MM.1S (cell line): ENCODE results near the gene EFR3B.

Source experiments
- DNase-seq: peaks from one replicate; pipeline ENCODE4 v3.0.0-alpha.2; 2015
- H2AFZ ChIP-seq: fragments of 300-600 bp; sonication (generic); 2 replicates; pipeline ENCODE4 v1.6.0; 2016; ENCODE audit warnings: antibody characterized with exemption, low read length
- H3F3A ChIP-seq: fragments of 300-600 bp; sonication (generic); 2 replicates; pipeline ENCODE4 v1.6.1; 2016; ENCODE audit warnings: mild to moderate bottlenecking, antibody characterized with exemption, low read length, moderate library complexity, mixed read lengths; ENCODE audit not compliant: insufficient read depth
- H3K27ac ChIP-seq: fragments of 300-600 bp; sonication (generic); 2 replicates; pipeline ENCODE4 v1.5.1; 2016; ENCODE audit warnings: mild to moderate bottlenecking, low read length
- H3K27me3 ChIP-seq: fragments of 300-600 bp; sonication (generic); replicated peaks from 2 replicates; pipeline ENCODE4 v1.6.0; 2016; ENCODE audit warnings: low read length; ENCODE audit not compliant: insufficient read depth
- H3K36me3 ChIP-seq: fragments of 300-600 bp; sonication (generic); replicated peaks from 2 replicates; pipeline ENCODE4 v1.6.1; 2016; ENCODE audit warnings: mild to moderate bottlenecking, low read length, mixed read lengths; ENCODE audit not compliant: insufficient read depth
- H3K4me1 ChIP-seq: fragments of 300-600 bp; sonication (generic); 2 replicates; pipeline ENCODE4 v1.6.1; 2016; ENCODE audit warnings: low read length, mixed read lengths
- H3K4me2 ChIP-seq: fragments of 300-600 bp; sonication (generic); 2 replicates; pipeline ENCODE4 v1.6.0; 2016; ENCODE audit warnings: low read depth, low read length
- H3K4me3 ChIP-seq: fragments of 300-600 bp; sonication (generic); 2 replicates; pipeline ENCODE4 v1.5.1; 2016; ENCODE audit warnings: low read length, mixed read lengths
- H3K79me2 ChIP-seq: fragments of 300-600 bp; sonication (generic); 2 replicates; pipeline ENCODE4 v1.6.1; 2016; ENCODE audit warnings: mixed run types, low read length, mixed read lengths
- H3K9ac ChIP-seq: fragments of 300-600 bp; sonication (generic); 2 replicates; pipeline ENCODE4 v1.6.1; 2016; ENCODE audit warnings: low read length, mixed read lengths
- H3K9me2 ChIP-seq: fragments of 300-600 bp; sonication (generic); replicated peaks from 2 replicates; pipeline ENCODE4 v1.6.1; 2016; ENCODE audit warnings: mild to moderate bottlenecking, low read length, mixed read lengths; ENCODE audit not compliant: insufficient read depth
- H3K9me3 ChIP-seq: fragments of 300-600 bp; sonication (generic); replicated peaks from 2 replicates; pipeline ENCODE4 v1.6.1; 2016; ENCODE audit warnings: mild to moderate bottlenecking, low read length, mixed read lengths; ENCODE audit not compliant: insufficient read depth
- H4K20me1 ChIP-seq: fragments of 300-600 bp; sonication (generic); 2 replicates; pipeline ENCODE4 v1.6.1; 2016; ENCODE audit warnings: mild to moderate bottlenecking, low read length, moderate library complexity, mixed read lengths; ENCODE audit not compliant: insufficient read depth
- EZH2 ChIP-seq: fragments of 300-600 bp; sonication (generic); optimal IDR thresholded peaks from 2 replicates; pipeline ENCODE3; 2017; ENCODE audit warnings: low read depth, mild to moderate bottlenecking, antibody characterized with exemption, low read length, mixed read lengths
- EZH2phosphoT487 ChIP-seq: fragments of 300-600 bp; sonication (generic); IDR thresholded peaks from 2 replicates; pipeline ENCODE4 v1.6.1; 2018; ENCODE audit warnings: antibody characterized with exemption, low read length
- TF ChIP-seq, protein P1 (sequence below): fragments of 300-600 bp; sonication (generic); IDR thresholded peaks from 2 replicates; pipeline ENCODE4 v1.5.1; 2016; ENCODE audit warnings: antibody characterized with exemption, low read length, mixed read lengths

The EFR3B gene

DNA sequence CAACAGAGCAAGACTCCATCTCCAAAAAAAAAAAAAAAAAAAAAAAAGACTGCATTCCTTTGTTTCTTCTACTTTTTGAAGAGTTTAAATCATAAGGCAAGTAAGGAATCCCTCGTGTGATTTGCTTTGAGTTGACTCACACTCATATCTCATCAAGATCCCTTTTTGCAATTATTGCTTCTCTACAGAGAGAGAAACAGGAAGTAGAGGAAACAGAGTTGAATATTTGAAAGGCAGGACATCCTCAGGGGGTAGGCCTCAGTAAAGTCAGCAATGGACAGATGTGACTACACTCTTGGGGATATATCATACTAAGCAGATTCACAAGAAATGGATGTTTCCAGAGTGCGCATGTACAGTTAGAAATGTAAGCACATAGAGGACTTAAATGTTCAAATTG lies 11.2 kb upstream of the EFR3B start:
- no peak overlapping the region for H3K4me2 ChIP-seq
- H3K4me3 ChIP-seq: no peak overlapping the region
- H4K20me1 ChIP-seq: no peaks in the 10 kb centered on the region
- H3K9ac ChIP-seq: no peak overlapping the region
- H3K9me3 ChIP-seq: no peaks in the 10 kb centered on the region
- no peaks in the 10 kb centered on the region for H3K4me1 ChIP-seq
- no peak overlapping the region for H3K27ac ChIP-seq
- DNase-seq: no peak
- H3F3A ChIP-seq: no peaks in the 10 kb centered on the region
- no peak overlapping the region for H2AFZ ChIP-seq
- no peaks in the 10 kb centered on the region for H3K79me2 ChIP-seq
- H3K27me3 ChIP-seq: no peaks in the 10 kb centered on the region; the same call in 1 of the 2 replicates
- TF ChIP-seq, protein P1, sequence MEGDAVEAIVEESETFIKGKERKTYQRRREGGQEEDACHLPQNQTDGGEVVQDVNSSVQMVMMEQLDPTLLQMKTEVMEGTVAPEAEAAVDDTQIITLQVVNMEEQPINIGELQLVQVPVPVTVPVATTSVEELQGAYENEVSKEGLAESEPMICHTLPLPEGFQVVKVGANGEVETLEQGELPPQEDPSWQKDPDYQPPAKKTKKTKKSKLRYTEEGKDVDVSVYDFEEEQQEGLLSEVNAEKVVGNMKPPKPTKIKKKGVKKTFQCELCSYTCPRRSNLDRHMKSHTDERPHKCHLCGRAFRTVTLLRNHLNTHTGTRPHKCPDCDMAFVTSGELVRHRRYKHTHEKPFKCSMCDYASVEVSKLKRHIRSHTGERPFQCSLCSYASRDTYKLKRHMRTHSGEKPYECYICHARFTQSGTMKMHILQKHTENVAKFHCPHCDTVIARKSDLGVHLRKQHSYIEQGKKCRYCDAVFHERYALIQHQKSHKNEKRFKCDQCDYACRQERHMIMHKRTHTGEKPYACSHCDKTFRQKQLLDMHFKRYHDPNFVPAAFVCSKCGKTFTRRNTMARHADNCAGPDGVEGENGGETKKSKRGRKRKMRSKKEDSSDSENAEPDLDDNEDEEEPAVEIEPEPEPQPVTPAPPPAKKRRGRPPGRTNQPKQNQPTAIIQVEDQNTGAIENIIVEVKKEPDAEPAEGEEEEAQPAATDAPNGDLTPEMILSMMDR: no peak
- TF ChIP-seq EZH2: no peak
- no peak for TF ChIP-seq EZH2phosphoT487
- H3K9me2 ChIP-seq: no peaks in the 10 kb centered on the region
- no peaks in the 10 kb centered on the region for H3K36me3 ChIP-seq

DNA sequence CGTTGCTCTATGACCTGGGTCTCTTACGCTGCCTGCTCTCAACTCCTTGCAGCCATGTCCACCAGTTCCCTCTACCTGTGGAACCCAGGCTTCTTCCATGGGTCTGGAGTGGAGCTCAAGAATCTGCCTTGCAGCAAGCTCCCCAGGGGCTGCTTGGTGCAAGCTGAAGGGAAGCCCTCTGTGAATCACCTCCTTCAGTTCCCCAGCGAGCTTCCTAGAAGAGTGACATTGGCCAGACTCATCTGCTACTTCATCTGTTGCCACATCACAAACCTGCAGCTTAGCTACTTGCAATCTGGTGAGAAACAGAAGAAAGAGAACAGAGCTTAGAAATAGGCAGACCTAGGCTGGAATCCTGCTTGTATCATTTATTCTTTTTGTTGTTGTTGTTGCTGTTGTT lies 9.8 kb upstream of the EFR3B start:
- H3K27ac ChIP-seq: no peak overlapping the region
- H3K4me1 ChIP-seq: no peaks in the 10 kb centered on the region
- no peak overlapping the region for H2AFZ ChIP-seq
- H3K36me3 ChIP-seq: no peaks in the 10 kb centered on the region
- no peaks in the 10 kb centered on the region for H3K9me2 ChIP-seq
- no peaks in the 10 kb centered on the region for H3F3A ChIP-seq
- H3K27me3 ChIP-seq: no peaks in the 10 kb centered on the region; the same call in 1 of the 2 replicates
- no peak overlapping the region for H3K4me3 ChIP-seq
- H3K79me2 ChIP-seq: no peaks in the 10 kb centered on the region
- H3K9me3 ChIP-seq: no peaks in the 10 kb centered on the region
- DNase-seq: no peak
- TF ChIP-seq, protein P1: no peak
- no peak for TF ChIP-seq EZH2phosphoT487
- H4K20me1 ChIP-seq: no peaks in the 10 kb centered on the region
- no peak overlapping the region for H3K9ac ChIP-seq
- H3K4me2 ChIP-seq: no peak overlapping the region

DNA sequence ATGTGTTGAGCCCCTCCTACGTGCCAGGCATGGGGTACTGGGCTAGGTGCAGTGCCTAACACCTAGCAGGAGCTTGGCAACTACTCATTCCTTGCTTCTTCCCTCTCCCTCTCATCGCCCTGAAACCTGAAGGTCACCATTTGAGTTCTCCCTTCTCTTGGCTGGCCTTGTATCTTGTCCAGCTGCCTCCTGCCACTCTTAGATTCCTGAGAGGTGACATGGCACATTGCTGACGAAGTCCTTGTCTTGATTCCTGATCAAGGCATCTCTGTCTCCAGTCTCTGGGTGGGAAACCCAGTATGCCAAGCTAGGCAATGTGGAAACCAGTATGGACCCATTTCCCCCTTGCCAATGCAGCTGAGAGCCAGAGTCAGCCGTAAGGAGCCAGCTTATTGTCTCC lies 9.0 kb upstream of the EFR3B start:
- Histone ChIP-seq H3K4me1 (no peaks in the 10 kb centered on the region), H4K20me1 (no peaks in the 10 kb centered on the region), H3K27me3 (no peaks in the 10 kb centered on the region; the same call in 1 of the 2 replicates), H3K79me2 (no peaks in the 10 kb centered on the region), H3K9me3 (no peaks in the 10 kb centered on the region), H3K27ac (no peak overlapping the region), H3K9ac (no peak overlapping the region), H3K36me3 (no peaks in the 10 kb centered on the region), H3K4me3 (no peak overlapping the region), H3K4me2 (no peak overlapping the region), H2AFZ (no peak overlapping the region), H3K9me2 (no peaks in the 10 kb centered on the region), H3F3A (no peaks in the 10 kb centered on the region)
- no peak for TF ChIP-seq EZH2phosphoT487
- TF ChIP-seq EZH2: no peak
- TF ChIP-seq, protein P1: no peak
- DNase-seq: no peak
